Measurements from ENCODE around the gene SDK1.

SDK1 gene

DNA sequence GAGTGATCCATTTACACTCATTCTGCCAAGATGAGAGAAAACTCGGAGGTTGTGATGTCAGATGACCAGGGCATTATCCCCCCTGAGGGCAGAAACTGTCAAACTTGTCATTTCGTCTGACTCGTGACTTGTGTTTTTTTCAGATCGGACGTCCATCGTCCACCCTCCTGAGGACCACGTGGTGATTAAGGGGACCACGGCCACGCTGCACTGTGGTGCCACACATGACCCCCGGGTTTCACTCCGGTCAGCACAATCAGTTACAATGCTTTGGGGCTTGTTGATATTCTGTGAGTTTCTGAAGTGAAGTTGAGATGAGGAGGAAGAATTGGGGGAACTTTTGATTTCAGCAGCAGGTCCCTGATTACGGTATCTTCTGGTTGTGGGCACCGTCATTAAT, 670.3 kb downstream of the SDK1 start:
- TF ChIP-seq, protein P1, sequence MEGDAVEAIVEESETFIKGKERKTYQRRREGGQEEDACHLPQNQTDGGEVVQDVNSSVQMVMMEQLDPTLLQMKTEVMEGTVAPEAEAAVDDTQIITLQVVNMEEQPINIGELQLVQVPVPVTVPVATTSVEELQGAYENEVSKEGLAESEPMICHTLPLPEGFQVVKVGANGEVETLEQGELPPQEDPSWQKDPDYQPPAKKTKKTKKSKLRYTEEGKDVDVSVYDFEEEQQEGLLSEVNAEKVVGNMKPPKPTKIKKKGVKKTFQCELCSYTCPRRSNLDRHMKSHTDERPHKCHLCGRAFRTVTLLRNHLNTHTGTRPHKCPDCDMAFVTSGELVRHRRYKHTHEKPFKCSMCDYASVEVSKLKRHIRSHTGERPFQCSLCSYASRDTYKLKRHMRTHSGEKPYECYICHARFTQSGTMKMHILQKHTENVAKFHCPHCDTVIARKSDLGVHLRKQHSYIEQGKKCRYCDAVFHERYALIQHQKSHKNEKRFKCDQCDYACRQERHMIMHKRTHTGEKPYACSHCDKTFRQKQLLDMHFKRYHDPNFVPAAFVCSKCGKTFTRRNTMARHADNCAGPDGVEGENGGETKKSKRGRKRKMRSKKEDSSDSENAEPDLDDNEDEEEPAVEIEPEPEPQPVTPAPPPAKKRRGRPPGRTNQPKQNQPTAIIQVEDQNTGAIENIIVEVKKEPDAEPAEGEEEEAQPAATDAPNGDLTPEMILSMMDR (IDR thresholded peaks at IDR 0.05): no peak
- H3K4me3 ChIP-seq: no peak overlapping the region
- H3K27ac ChIP-seq: no peak overlapping the region
- no peak for DNase-seq (ENCODE audit: low spot score)

DNA sequence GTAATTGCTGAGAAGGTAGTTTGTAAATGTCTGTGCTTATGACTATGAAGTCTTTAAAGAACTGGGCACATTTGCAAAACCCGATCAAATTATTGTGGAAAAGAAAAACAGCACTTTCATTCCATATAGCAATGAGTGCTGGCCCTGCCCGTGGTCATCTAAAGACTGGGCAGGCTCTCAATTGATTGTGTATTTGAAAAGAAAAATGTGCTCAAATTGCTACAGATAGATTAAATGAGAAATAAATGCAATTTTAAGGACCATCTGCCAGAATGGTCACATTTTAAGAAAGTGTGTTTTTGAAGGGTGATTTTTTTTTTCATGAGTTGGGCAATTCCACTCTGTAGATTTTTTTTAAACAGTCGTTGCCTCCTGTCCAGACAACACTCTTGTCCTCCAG, 672.2 kb downstream of the SDK1 start:
- H3K4me3 ChIP-seq: no peak overlapping the region
- DNase-seq (ENCODE audit: low spot score): no peak
- no peak overlapping the region for H3K27ac ChIP-seq
- TF ChIP-seq, protein P1 (IDR thresholded peaks at IDR 0.05): no peak

DNA sequence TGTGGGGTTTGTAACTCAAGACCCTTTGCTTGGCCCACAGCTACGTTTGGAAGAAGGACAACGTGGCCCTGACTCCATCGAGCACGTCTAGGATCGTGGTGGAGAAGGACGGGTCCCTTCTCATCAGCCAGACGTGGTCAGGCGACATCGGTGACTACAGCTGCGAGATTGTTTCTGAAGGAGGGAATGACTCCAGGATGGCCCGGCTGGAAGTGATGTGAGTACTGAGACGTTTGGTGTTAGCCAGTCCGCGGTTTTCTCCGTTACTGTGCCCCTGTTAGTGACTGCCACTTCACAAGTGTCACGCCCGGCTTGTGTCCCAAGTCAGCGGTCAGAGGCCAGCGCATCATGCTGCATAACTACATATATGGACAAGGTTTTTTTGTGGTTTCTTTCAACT, 673.3 kb downstream of the SDK1 start:
- no peak for DNase-seq (ENCODE audit: low spot score)
- no peak overlapping the region for H3K4me3 ChIP-seq
- TF ChIP-seq, protein P1 (IDR thresholded peaks at IDR 0.05): no peak
- H3K27ac ChIP-seq: no peak overlapping the region

DNA sequence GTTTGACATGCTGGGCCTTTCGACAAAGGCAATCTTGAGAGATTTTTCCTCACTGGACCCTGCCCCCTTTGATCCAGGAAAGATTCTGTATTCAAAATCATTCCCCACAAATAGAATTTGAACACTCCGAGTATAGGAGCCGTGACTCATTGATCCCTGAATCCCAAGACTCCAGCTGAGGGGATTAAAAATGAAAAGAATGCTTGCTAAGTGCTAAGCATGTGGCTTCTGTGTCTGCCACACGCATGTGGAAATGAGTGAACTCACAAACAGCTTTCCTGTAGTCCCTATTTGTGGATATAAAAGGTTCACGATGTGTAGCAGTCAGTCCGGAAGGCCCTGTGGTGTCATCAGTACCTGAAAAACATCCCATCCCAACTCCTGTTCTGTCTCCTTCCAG, 674.3 kb downstream of the SDK1 start:
- no peak overlapping the region for H3K4me3 ChIP-seq
- no peak overlapping the region for H3K27ac ChIP-seq
- no peak for DNase-seq (ENCODE audit: low spot score)
- TF ChIP-seq, protein P1 (IDR thresholded peaks at IDR 0.05): no peak

DNA sequence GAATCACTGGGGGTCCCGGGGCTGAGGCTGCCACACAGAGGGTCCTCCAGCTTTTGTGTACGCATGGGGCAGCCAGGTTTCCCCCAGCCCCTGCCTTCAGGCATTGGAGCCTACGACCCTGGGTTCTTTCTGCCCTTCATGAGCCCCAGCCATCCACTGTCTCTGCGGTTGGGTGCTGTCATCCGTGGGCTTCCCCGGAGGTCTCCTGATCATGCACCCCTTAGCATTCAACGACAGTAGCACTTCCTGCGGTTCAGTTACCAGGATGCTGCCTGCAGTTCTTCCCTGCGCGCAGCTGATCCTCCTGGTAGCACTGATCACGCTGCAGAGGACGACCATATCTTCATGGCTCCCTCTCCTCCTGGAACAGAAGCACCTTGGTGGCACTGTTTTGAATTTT, 676.3 kb downstream of the SDK1 start:
- no peak for DNase-seq (ENCODE audit: low spot score)
- TF ChIP-seq, protein P1 (IDR thresholded peaks at IDR 0.05): no peak
- Histone ChIP-seq H3K27ac (no peak overlapping the region), H3K4me3 (no peak overlapping the region)

DNA sequence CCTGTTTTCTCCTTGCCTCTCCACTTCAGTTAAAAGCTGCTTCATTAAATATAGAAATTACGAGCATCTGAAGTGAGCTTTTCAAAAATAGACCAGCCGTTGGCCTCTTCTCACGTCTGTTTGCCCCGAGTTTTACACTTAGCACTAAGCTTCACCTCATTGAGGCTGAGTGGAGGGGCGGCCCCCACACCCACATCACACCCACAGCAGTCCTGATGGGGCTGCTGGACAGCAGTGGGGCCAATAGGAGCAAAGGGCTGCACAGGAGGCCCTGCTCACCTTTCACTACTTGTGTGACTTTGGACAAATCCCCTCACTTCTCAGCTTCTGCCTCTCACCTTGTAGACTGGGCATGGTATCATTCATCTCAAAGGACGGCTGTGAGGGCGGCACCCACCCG, 677.8 kb downstream of the SDK1 start:
- Histone ChIP-seq H3K27ac (no peak overlapping the region), H3K4me3 (no peak overlapping the region)
- no peak for DNase-seq (ENCODE audit: low spot score)
- TF ChIP-seq, protein P1 (IDR thresholded peaks at IDR 0.05): no peak

DNA sequence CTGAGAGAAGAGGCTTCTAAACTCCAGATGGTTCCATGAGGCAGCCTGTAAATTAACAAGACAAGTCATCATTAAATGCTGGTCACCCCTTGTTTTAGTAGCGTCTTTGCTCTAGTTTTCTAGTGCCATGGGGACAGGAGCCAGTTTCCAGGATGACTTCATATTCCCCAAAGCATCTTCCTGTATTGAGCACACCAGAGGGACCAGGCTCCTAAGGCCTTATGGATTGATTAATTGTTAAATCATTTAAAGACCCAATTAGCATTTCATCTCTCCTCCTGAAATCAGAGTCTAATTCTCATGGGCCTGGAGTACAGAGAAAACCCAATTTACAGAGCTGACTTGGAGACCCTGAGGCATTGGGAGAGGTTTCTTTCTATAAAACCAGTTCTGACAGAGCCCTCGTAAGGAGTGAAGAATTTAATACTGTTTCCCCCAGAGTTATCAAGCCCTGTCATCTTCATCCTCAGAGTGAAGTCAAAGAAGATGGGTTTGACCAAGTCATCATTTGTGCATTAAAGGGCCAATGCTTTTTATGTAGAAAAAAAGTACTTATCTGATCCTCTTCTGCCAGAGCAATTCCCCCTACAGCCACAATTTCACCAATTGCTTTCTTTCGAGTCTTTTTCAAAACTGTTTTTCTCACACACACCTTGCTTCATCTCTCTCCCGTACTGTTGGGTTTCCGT, 678.7 kb downstream of the SDK1 start:
- DNase-seq (ENCODE audit: low spot score): no peak
- no peak overlapping the region for H3K4me3 ChIP-seq
- H3K27ac ChIP-seq: no peak overlapping the region
- TF ChIP-seq, protein P1 (IDR thresholded peaks at IDR 0.05): no peak
